NCI-H1417 (cell line): ENCODE results near the gene PSTPIP1.
"Not testable (repeated sequence)": the region's sequence is repeated elsewhere in the genome, so short reads cannot be mapped to it uniquely, and the experiment has no call there.

Experiments used
- DNase-seq, 3 experiments: peaks; one replicate each; lab custom pipeline; 2025; lab: John Stamatoyannopoulos, UW

PSTPIP1 gene

GRCh38 chr15:76994971-76995945, at the start of gene PSTPIP1:
TSS of gene PSTPIP1 (plus strand) at chr15:76995126. CDS start at chr15:76995574, 448 bp downstream.
- DNase-seq = peak in 2 of 3 experiments; percentile 16 to 26

- DNase-seq = no peak
Observed at GRCh38 chr15:76945494-76946093, 49.3 kb upstream of the PSTPIP1 start.

- no peak for DNase-seq
Observed at GRCh38 chr15:76947454-76947853, 47.5 kb upstream of the PSTPIP1 start.

- DNase-seq = peak in 1 of 3 experiments; percentile 29
Observed at GRCh38 chr15:76951220-76951619, 43.7 kb upstream of the PSTPIP1 start.

DNA sequence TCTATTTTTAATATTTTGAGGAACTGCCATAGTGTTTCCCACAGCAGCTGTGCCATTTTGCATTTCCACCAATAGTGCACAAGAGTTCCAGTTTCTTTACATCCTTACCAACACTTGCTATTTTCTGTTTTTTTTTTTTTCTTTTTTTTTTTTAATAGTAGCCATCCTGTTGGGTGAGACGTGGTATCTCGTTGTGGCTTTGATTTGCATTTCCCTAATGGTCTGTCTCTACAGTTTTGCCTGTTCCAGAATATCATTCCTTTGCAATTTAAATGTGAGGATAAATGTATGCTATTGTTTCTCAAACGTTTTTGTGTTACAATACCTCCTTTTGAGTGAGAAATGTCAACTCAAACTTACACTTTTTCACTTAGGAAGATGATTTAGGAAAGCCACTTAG, 41.0 kb upstream of the PSTPIP1 start:
- DNase-seq = no peak

DNA sequence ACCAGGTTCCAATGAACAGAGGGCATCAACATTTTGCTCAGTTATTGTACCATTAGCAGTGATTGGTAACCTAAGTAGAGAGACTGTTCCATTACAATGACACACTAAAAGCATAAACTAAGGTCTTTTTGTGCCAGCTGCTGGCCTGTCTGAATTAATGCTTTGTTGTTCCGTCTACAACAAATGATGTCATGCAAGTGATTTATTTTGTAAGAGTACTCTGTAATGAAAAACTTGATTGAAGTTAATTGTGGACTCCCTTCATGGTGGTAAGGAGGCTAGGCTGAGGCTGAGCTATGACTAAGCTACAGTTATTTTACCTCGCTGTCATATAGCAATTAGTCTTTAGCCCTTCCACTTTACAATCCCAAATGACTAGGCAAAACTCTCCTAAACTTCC, 40.2 kb upstream of the PSTPIP1 start:
- peak in 1 of 3 experiments; percentile 27 for DNase-seq

GRCh38 chr15:76961268-76962011, 33.5 kb upstream of the PSTPIP1 start:
- DNase-seq = no peak

DNA sequence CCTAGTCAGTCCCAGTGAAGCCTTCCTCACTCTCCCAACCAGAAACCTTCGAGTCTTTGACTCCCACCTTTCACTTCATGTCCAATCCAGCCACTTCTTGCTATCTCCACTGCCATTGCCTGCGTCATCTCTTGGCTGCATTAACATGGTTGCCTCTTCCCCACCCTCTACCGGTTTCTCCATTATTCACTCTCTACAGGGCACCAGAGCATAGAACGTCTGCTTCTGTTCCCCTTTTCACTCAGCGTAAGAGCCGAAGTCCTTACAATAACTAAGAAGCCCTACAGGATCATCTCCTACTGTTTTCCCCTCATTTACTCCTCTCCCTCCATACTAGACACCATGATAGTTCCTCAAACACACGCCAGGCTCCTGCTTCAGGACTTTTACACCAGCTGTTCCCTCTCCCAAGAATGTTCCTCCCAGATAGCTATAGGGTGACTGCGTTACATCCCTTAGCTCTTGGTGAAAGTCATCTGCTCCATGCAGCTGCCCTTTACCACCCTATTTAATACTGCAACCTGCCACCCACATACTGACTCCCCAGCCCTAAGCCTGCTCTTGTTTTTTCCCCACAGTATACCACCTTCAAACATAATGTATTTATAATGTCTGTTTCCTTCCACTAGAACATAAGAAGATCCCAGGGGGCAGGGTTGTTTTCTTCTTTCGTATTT, 32.5 kb upstream of the PSTPIP1 start:
- DNase-seq = no peak

GRCh38 chr15:76963596-76963995, 31.3 kb upstream of the PSTPIP1 start:
- DNase-seq = no peak

GRCh38 chr15:76964157-76964556, 30.8 kb upstream of the PSTPIP1 start:
- no peak for DNase-seq

DNA sequence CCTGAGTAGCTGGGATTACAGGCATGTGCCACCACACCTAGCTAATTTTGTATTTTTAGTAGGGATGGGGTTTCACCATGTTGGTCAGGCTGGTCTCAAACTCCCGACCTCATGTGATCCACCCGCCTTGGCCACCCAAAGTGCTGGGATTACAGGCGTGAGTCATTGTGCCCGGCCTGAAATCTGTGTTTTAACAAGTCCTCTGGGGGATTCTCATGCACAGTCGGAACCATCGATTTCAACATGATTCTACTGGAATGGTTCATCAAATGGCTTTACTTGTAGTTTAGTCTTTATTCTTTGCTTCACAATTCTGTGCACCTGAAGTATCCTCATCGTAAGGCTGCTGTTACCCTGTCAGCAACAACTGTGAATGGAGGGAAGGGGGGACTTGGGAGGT, 28.9 kb upstream of the PSTPIP1 start:
- not testable (repeated sequence) for DNase-seq

GRCh38 chr15:76967067-76967466, 27.9 kb upstream of the PSTPIP1 start:
- no peak for DNase-seq

DNA sequence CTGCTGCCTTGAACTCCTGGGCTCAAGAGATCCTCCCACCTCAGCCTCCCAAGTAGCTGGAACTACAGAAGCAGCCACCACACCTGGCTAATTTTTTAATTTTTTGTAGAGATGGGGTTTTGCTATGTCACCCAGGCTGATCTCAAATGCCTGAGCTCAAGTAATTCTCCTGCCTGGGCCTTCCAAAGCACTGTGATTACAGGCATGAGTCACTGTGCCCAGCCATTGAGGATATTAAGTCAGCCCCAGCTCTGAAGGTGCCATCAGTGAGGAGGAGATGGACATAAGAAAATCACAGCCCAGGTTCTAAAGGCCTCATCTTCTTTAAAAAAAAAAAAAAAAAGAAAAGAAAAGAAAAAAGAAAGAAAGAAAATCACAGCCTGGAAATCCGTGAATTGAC, 26.6 kb upstream of the PSTPIP1 start:
- DNase-seq = no peak

- no peak for DNase-seq
Observed at GRCh38 chr15:76972389-76973361, 22.3 kb upstream of the PSTPIP1 start.

DNA sequence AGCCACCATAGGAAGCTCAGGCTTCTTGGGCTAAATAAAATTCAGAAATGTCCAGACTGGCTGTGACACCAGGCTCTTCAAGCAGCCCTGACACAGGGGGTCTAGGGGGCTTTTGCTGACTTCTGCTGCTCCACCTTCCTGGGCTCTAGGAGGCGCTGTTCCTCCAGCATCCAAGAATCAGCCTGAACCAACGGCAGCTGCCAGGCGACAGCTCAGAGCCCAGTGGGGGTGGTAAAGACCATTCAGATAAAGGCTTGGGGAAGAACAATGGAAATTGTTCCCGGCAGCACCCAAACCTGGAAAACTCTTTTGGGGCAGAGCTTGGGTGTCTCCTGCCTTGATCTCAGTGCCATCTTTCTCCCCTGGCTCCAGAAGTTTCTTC, 21.6 kb upstream of the PSTPIP1 start:
- no peak for DNase-seq

- no peak for DNase-seq
Observed at GRCh38 chr15:76973906-76974305, 21.0 kb upstream of the PSTPIP1 start.

- no peak for DNase-seq
Observed at GRCh38 chr15:76974456-76975036, 20.4 kb upstream of the PSTPIP1 start.

- DNase-seq = no peak
Observed at GRCh38 chr15:76976141-76976540, 18.8 kb upstream of the PSTPIP1 start.

DNA sequence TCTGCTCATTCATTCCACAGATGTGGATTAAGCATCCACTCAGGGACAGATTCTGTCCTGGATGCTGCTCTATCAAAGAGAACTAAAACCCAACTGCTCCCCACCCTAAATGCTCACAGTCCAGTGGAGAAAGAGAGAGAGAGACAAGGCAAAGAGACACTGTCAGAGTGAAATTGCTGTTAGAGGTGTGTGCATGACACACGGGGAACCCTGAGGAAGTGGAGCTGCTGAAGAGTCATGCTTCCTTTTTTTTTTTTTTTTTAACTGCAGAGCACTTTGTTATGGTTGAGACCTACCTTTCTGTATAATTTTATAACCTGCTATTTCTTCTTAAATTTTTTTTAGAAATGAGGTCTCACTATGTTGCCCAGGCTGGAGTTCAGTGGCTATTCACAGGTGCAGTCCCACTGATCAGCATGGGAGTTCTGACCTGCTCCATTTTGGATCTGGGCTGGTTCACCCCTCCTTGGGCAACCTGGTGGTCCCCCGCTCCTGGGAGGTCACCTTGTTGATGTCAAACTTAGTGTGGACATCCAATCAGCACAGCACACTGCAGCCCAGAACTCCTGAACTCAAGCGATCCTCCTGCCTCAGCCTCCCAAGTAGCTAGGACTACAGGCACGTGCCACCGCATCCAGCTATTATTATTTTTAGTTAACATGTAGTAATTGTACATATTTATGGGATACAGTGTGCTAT, 18.2 kb upstream of the PSTPIP1 start:
- DNase-seq = no peak
